ENCODE results near the gene TH.
"Not testable (repeated sequence)": the region's sequence is repeated elsewhere in the genome, so short reads cannot be mapped to it uniquely, and the experiment has no call there.

The TH gene

GRCh38 chr11:2194877-2195755 is 23.5 kb upstream of the TH start:
- peak; percentile 64 for DNase-seq

DNA sequence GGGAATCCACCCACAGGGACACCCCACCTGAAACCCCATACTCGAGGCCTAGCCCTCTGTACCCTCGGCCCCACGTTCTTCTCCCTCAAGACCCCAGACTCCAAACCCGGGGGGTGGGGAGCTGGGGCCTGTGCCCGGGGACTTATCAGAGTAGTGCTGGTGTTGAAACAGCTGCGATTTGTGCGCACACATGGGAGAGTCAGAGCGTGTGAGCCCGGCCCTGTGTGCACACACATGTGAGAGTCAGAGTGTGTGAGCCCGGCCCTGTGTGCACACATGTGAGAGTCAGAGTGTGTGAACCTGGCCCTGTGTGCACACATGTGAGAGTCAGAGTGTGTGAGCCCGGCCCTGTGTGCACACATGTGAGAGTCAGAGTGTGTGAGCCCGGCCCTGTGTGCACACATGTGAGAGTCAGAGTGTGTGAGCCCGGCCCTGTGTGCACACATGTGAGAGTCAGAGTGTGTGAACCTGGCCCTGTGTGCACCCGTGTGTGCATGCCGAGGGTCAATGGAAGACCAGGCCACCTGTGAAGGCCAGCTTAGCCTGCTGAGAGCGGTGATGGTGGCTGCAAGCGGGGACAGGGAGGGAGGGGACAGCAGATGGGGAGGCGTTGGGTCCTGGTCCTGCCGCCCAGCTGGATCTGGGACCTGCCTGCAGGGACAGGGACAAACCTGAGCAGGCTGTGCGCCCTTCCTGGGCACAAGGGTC is 22.4 kb upstream of the TH start:
- DNase-seq = not testable (repeated sequence)

DNA sequence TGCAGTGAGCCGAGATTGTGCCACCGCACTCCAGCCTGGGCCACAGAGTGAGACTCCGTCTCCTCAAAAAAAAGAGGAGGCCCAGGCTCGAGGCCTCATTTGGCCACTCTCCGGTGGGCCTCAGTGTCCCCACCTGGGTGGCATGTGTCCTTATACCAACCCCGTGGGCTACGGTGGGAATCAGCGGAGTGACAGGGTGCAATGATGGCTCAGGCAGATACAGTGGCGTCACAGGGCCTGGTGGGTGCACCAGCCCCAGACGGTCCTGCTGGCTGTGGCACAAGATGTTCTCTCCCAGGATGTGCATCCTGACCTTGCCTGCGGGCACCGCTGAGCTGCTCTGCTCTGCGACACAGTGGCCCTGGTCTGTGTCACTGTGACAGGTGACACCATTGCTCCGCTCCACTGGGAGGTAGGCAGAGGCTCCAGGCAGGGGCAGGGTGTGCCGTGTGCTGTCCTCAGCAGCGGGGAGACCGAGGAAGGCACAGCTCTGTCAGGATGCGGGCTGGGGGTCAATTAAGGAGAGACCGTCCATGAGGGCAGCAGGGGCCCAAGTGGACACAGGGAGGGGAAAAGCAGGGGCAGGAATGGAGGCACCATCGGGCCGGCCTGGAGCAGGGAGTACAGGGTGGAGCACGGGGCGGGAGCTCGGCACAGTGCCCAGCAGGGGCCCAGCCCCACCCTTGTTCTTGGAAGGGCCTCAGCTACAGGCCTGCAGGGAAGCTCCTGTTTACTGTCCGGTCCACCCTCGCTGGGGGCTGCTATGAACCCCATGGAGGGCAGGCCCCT is 21.7 kb upstream of the TH start:
- no peak for DNase-seq

GRCh38 chr11:2192435-2192834 is 20.8 kb upstream of the TH start:
- no peak for DNase-seq

- DNase-seq = no peak
Measured at GRCh38 chr11:2191883-2192282, 20.3 kb upstream of the TH start.

DNA sequence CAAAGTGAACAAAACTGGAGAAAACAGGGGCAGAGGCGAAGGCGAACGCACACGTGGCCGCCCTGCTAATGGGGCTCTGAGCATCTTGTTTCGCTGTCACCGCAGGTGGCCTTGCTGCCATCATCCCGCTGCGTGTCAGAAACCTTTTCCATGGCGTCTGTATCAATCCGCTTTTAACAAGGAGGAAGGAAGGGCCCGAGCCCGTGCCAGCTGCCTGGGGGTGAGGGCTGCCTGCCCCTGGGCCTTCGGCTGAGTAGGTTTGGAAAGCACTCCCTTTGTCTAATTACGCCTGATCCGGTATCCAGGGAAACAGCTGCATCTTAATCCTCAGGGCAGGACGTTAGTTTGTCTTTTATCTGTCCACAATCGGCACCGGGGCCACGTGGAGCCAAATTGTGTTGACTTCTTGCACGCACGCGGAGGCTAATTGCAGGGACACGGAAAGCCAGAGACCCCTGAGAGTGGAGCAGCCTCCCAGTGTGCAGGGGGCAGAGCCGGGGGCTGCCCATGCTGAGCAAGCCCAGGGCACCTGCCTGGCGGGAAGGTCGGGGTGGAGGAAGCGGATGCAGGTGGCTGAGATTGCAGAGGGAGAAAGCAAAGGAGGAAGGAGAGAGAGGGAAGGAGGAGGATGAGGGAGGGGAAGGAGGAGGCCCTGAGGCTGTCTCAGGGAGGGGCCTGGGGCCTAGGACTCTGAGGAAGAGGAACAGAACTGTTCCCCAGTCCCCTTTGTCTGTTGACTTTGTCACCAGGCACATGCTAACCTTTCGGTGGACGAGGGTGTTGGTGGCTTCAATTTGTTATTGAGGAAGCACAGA is 19.2 kb upstream of the TH start:
- no peak for DNase-seq

GRCh38 chr11:2189938-2190656 is 18.5 kb upstream of the TH start:
- no peak for DNase-seq

DNA sequence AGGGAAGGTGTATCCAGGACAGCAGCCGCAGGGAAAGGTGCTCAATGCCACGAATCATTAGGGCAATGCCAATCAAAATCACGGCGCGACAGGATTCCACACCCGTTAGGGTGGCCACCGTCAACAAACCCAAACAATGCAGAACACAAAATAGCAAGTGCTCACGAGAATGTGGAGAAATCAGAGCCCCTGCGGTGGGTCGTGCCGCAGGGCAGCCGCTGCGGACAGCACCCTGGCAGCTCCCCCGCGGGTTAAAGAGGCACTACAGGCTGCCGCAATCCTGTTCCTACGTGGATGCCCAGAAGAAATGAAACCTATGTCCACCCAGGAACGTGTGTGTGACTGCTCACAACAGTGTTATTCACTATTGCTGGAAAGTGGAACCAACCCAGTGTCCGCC is 17.1 kb upstream of the TH start:
- no peak for DNase-seq

GRCh38 chr11:2187280-2187707 is 15.7 kb upstream of the TH start:
- DNase-seq = no peak

- DNase-seq = peak; percentile 57
Measured at GRCh38 chr11:2186669-2187279, 15.2 kb upstream of the TH start.

DNA sequence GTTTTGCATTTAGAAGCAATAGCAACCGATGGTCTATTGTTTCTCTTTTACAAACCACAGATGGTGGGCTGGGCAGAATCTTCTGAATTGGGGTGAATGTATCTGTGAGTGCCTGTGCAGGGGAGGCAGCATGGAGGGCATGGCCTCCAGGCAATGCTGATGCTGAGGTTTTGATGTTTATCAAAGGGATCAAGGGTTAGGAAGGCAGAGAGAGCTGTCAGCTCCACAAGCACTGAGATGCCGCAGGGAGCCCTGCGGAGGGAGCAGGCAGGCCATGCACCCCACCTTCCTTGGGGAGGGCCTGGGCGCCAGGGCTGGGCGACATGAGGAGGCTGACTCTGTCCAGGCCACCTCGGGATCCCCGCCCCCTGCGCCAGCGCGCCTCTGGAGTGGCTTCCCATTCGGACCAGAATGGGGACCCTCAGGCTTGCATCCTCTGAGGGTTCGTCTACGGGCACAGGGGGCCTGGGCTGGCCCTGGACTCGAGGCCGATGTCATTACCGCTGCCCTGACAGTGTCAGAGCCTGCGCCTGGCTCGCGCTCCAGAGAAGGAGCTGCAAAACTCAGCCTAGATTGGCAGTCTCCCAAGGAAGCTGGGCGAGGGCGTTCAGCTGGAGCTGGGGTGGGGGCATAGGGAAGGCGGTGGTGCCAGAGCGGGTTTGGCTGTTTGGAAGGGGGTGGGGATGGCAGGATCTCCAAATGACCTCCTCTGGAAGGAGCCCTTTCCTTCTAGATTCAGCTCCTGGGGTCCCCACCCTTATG is 13.9 kb upstream of the TH start:
- DNase-seq = no peak

DNA sequence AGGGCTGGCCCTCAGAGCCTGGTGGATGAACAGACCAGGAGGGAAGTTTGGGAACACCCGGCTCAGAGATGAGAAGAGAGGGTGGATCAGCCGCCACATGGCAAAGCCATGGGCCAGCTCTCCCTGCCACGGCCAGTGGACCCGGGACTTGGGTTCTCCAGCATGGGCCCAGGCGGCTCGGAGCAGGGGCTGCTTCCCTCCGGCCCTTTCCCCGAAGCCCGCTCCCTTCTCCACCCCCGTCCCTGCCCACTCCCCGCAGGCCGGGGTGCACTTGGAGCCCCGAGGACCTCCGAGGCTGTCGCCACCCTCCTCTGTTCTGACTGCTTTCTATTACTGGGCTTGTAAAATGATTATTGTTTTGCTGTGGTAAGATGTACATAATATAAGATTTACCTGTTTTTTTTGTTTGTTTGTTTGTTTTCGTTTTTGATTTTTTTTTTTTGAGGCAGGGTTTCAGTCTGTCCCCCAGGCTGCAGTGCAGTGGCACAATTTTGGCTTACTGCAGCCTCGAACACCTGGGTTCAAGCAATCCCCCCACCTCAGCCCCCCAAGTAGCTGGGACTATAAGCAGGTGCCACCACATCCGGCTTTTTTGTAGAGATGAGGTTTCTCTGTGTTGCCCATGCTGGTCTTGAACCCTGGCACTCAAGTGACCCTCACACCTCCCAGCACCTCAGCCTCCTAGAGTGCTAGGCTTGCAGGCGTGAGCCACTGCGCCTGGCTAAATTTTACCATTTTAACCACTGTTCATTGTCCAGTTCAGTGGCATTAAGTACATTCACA is 11.3 kb upstream of the TH start:
- DNase-seq = no peak

DNA sequence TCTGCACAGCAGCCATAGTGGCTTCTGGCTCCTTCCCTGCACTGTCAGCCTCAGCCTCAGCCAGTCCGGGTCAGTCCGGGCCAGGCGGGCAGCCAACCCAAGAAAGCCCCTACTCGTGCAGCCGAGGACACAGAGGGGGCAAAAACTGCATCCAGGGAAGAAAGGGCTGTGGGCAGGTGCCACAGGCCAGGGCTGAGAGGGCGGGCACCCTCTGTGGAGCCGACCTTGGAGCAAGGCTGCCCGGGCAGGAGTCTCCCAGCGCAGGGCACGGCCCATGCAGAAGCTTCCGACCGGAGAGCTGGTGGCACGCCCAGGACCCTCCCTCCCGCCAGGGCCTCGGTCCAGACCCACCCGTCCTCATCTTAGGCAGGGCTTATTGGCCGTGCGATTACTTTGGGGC is 10.5 kb upstream of the TH start:
- no peak for DNase-seq

DNA sequence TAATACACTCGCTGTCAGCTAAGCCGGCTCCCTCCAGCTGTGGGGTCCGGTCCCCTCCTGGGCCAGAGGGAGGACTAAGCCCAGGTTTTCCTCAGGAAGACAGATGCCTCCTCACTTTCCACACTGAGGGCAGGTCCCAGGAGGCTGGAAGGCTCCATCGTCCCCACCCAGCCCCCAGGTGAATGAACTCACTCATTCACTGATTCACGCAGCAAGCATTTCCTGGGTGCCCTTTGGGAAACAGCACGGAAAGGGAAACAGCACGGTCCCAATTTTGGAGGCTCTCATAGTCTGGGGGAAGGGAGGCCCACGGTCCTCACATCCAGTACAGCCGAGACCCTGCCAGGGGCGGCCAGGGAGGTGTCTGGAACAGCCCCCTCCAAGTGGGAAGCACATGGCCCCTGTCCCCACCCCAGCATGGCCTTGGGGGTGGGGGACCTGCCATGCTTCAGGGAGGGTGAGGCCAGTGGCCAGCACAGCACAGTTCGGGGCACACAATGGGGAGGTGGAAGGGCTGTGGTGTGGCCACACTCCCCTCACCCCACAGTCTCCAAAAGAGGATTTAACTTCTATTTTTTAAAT is 9.3 kb upstream of the TH start:
- no peak for DNase-seq

- no peak for DNase-seq
Measured at GRCh38 chr11:2180347-2180746, 8.7 kb upstream of the TH start.

GRCh38 chr11:2179516-2179915 is 7.9 kb upstream of the TH start:
- no peak for DNase-seq

DNA sequence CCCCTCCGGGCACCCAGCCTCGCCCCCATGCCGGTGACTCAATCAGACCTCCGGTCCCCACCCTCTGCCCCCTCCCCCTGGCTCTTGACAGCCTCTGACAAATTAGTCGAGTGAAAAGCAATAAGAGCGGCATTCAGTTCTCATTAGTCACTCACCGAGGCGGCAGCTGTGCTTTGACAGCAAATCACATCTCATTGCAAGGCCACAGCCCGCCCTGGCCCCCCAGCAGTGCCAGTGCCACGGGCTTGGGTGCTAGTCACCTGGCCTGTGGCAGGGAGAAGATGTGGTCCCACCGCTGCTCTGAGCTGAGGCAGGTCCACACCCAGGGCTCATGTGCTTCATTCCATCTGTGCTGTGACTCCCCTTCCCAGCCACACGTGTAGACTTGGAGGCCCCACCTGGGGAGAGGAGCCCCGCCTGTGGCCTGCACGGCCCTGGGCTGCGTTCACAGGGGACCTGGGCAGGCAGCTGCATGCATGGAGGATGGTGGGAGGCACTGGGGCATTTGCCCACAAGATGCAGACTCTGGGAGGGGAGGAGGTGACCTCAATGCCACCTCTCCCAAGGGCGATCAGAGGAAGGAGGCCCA is 7.4 kb upstream of the TH start:
- DNase-seq = no peak

- DNase-seq = not testable (repeated sequence)
Measured at GRCh38 chr11:2178055-2178773, 6.6 kb upstream of the TH start.

Data from CD4-positive, alpha-beta T cell treated with Interleukin-17A for 4 hours (primary cell).